Tongue (tissue), 2 donors: ENCODE data around the gene FAM151A. TPM values are rescaled to one million over a fixed set of nuclear protein-coding genes. Genes with fewer than 3 reads are reported as not detected.
A peak's percentile ranks its signal among the peaks of the same experiment; 100 is the strongest.

ENCODE experiments used
- DNase-seq: peaks from one replicate; pipeline ENCODE4 v3.0.0-alpha.2; 2015
- total RNA-seq: library from RNA; depleted of rRNA; stranded (reverse); fragments of >200 nt; gene quantifications from one replicate; pipeline ENCODE4 v1.2.3, GENCODE V29; 2014

FAM151A gene
- not detected for total RNA-seq

GRCh38 chr1:54623216-54624007 lies at the start of gene FAM151A:
Gene FAM151A, minus strand, starts transcription at chr1:54623525. Its CDS starts 130 bp downstream, at chr1:54623395.
- DNase-seq: no peak

GRCh38 chr1:54671985-54672608 lies 48.8 kb upstream of the FAM151A start:
- peak; percentile 19 for DNase-seq

- DNase-seq: no peak
Observed at GRCh38 chr1:54668567-54668966, 45.2 kb upstream of the FAM151A start.

GRCh38 chr1:54667797-54668196 lies 44.5 kb upstream of the FAM151A start:
- no peak for DNase-seq

- DNase-seq: no peak
Observed at GRCh38 chr1:54666333-54666732, 43.0 kb upstream of the FAM151A start.

- no peak for DNase-seq
Observed at GRCh38 chr1:54665852-54666251, 42.5 kb upstream of the FAM151A start.

GRCh38 chr1:54664364-54664763 lies 41.0 kb upstream of the FAM151A start:
- no peak for DNase-seq

- DNase-seq: no peak
Observed at GRCh38 chr1:54663725-54664124, 40.4 kb upstream of the FAM151A start.

GRCh38 chr1:54658164-54658913 lies 35.0 kb upstream of the FAM151A start:
- DNase-seq: no peak

- DNase-seq: no peak
Observed at GRCh38 chr1:54653036-54653435, 29.7 kb upstream of the FAM151A start.

- DNase-seq: no peak
Observed at GRCh38 chr1:54652168-54652567, 28.8 kb upstream of the FAM151A start.

GRCh38 chr1:54651608-54652007 lies 28.3 kb upstream of the FAM151A start:
- DNase-seq: no peak

- DNase-seq: no peak
Observed at GRCh38 chr1:54650417-54650816, 27.1 kb upstream of the FAM151A start.

GRCh38 chr1:54649921-54650320 lies 26.6 kb upstream of the FAM151A start:
- no peak for DNase-seq

- DNase-seq: no peak
Observed at GRCh38 chr1:54649130-54649898, 26.0 kb upstream of the FAM151A start.

GRCh38 chr1:54645806-54646676 lies 22.7 kb upstream of the FAM151A start:
- no peak for DNase-seq

- no peak for DNase-seq
Observed at GRCh38 chr1:54643736-54644135, 20.4 kb upstream of the FAM151A start.

- DNase-seq: no peak
Observed at GRCh38 chr1:54640863-54641836, 17.8 kb upstream of the FAM151A start, which contains the start of gene MROH7. Gene MROH7, plus strand, starts transcription at chr1:54641786. Its CDS starts 11,141 bp downstream, at chr1:54652927.

GRCh38 chr1:54640361-54640760 lies 17.0 kb upstream of the FAM151A start:
- DNase-seq: no peak
